ENCODE data around the gene HYCC1.

The HYCC1 gene

DNA sequence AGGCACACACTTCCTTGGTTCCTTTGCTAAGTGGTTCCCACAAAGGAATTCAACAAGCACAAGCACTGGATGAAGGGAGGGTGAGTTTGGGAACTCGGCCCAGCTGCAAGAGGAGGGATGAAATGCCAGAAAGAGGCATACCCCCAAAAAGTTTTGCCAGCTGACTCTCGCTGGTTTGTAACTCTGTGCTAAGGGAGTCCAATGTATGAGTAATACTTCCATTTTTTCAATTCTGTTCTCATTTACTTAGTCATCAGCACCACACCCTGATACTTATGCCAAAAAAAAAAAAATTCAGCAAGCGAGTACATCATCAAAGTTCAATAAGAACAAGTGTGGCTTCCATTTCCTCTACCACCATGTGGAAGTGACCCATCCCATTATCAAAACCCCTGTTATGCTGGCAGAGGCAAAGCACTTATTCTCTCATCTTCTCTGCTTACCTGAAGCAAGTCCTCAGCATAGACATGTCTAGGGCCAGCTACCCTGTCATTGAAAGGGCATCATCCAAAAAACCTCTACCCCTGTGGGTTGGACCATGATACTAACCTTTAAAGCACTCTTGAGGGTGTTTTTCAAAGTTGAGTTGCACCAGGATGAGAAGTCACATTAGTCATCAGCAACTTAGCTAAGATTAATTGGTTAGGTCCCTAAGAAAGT lies 6.9 kb upstream of the HYCC1 start:
- Histone ChIP-seq H3K9ac (ENCODE audit: low read length) (no peak overlapping the region), H3K9me2 (ENCODE audit: low read depth, low read length) (no peaks in the 10 kb centered on the region), H3K9me3 (ENCODE audit: low read length) (no peaks in the 10 kb centered on the region), H4K20me1 (ENCODE audit: insufficient read depth, low read length) (no peaks in the 10 kb centered on the region), H3K36me3 (ENCODE audit: insufficient read depth, low read length) (no peaks in the 10 kb centered on the region), H3K4me2 (ENCODE audit: low read length) (no peak overlapping the region), H3K4me1 (ENCODE audit: insufficient read depth, low read length, severe bottlenecking) (peaks cover 16% of the 10 kb centered on the region), H3K27me3 (ENCODE audit: insufficient read depth, low read length) (no peaks in the 10 kb centered on the region), H3K4me3 (ENCODE audit: low read depth, low read length, poor library complexity, severe bottlenecking) (no peak overlapping the region), H3K79me2 (ENCODE audit: insufficient read depth, low read length) (no peaks in the 10 kb centered on the region), H2AFZ (ENCODE audit: low read length) (no peak overlapping the region), H3K27ac (ENCODE audit: low read depth, low read length, poor library complexity, severe bottlenecking) (no peak overlapping the region), H3F3A (ENCODE audit: insufficient read depth, low read length) (no peaks in the 10 kb centered on the region)
- no peak for TF ChIP-seq CTCF (IDR thresholded peaks at IDR 0.05; ENCODE audit: low read length)
- TF ChIP-seq EZH2 (IDR thresholded peaks at IDR 0.05; ENCODE audit: borderline replicate concordance, low read length) = no peak

DNA sequence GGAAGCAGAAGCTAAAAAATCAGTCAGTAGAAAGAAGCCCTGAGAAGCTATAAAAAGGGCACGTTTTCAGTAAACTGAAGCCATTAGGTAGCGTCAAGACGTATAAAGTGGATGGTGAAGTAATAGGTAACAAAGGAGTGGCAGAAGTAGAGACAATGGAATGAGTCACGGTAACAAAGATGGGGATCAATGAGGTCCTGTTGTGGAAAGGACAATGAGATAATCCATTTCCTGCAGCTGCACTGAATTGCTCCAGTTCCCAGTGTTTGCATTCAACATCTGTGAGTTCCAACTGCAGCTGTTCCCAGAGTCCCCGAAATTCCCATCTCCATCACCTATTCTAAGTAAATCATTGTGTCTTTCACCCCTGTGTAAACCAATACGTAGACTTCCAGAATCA lies 4.8 kb upstream of the HYCC1 start:
- no peaks in the 10 kb centered on the region for H3K36me3 ChIP-seq (ENCODE audit: insufficient read depth, low read length)

DNA sequence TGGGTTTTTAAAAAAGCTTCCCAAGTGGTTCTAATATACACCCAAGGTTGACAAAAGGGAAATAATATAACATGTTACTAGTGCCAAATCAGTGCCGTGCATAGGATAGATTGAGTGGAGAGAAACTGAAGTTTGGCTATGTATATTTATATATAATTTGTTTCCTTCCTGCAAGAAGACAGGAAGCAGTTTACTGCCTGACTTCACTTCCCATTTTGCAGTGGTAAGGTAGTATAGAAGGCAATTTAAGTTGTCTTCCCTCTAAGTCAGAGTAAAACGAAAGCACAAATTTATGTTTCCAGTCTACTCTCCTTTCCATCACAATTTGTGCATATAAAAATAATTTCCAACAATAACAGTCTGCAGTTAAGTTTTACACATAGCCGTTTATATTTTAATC lies 3.4 kb upstream of the HYCC1 start:
- H3K4me2 ChIP-seq (ENCODE audit: low read length) = peak overlapping the region; percentile 8; the same call in 1 of the 2 replicates
- no peak overlapping the region for H3K9ac ChIP-seq (ENCODE audit: low read length)
- H4K20me1 ChIP-seq (ENCODE audit: insufficient read depth, low read length) = no peaks in the 10 kb centered on the region
- H3K4me1 ChIP-seq (ENCODE audit: insufficient read depth, low read length, severe bottlenecking) = peaks cover 36% of the 10 kb centered on the region
- no peaks in the 10 kb centered on the region for H3K79me2 ChIP-seq (ENCODE audit: insufficient read depth, low read length)
- H3K4me3 ChIP-seq (ENCODE audit: low read depth, low read length, poor library complexity, severe bottlenecking) = no peak overlapping the region
- no peaks in the 10 kb centered on the region for H3K9me3 ChIP-seq (ENCODE audit: low read length)
- H3K27me3 ChIP-seq (ENCODE audit: insufficient read depth, low read length) = no peaks in the 10 kb centered on the region
- H3K27ac ChIP-seq (ENCODE audit: low read depth, low read length, poor library complexity, severe bottlenecking) = peak overlapping the region; percentile 21
- H3K36me3 ChIP-seq (ENCODE audit: insufficient read depth, low read length) = no peaks in the 10 kb centered on the region
- peak overlapping the region; percentile 50 for H2AFZ ChIP-seq (ENCODE audit: low read length)
- no peaks in the 10 kb centered on the region for H3F3A ChIP-seq (ENCODE audit: insufficient read depth, low read length)
- no peak for TF ChIP-seq EZH2 (IDR thresholded peaks at IDR 0.05; ENCODE audit: borderline replicate concordance, low read length)
- no peak for TF ChIP-seq CTCF (IDR thresholded peaks at IDR 0.05; ENCODE audit: low read length)
- H3K9me2 ChIP-seq (ENCODE audit: low read depth, low read length) = no peaks in the 10 kb centered on the region

More for the DNA sequence above, 4.8 kb upstream of the HYCC1 start:
- H3K4me3 ChIP-seq (ENCODE audit: low read depth, low read length, poor library complexity, severe bottlenecking) = no peak overlapping the region
- H3K9me2 ChIP-seq (ENCODE audit: low read depth, low read length) = no peaks in the 10 kb centered on the region
- no peak for TF ChIP-seq CTCF (IDR thresholded peaks at IDR 0.05; ENCODE audit: low read length)
- TF ChIP-seq EZH2 (IDR thresholded peaks at IDR 0.05; ENCODE audit: borderline replicate concordance, low read length) = no peak
- H4K20me1 ChIP-seq (ENCODE audit: insufficient read depth, low read length) = no peaks in the 10 kb centered on the region
- H3K79me2 ChIP-seq (ENCODE audit: insufficient read depth, low read length) = no peaks in the 10 kb centered on the region
- H3K27ac ChIP-seq (ENCODE audit: low read depth, low read length, poor library complexity, severe bottlenecking) = no peak overlapping the region
- H3K9me3 ChIP-seq (ENCODE audit: low read length) = no peaks in the 10 kb centered on the region
- H3F3A ChIP-seq (ENCODE audit: insufficient read depth, low read length) = no peaks in the 10 kb centered on the region
- peak overlapping the region; percentile 72 for H2AFZ ChIP-seq (ENCODE audit: low read length)
- H3K4me2 ChIP-seq (ENCODE audit: low read length) = no peak overlapping the region
- H3K9ac ChIP-seq (ENCODE audit: low read length) = no peak overlapping the region
- H3K27me3 ChIP-seq (ENCODE audit: insufficient read depth, low read length) = no peaks in the 10 kb centered on the region
- H3K4me1 ChIP-seq (ENCODE audit: insufficient read depth, low read length, severe bottlenecking) = peaks cover 26% of the 10 kb centered on the region
